OCI-LY1 (cell line): ENCODE measurements around the gene CBARP.
"Not testable (repeated sequence)": the region's sequence is repeated elsewhere in the genome, so short reads cannot be mapped to it uniquely, and the experiment has no call there.

Experiments
- H2AFZ ChIP-seq: fragments of 200-600 bp; sonication (generic), shearing (Covaris generic); 2 replicates; pipeline ENCODE4 v1.6.0; 2014; ENCODE audit warnings: antibody characterized with exemption, mild to moderate bottlenecking, low read length
- H3F3A ChIP-seq: fragments of 200-600 bp; sonication (generic), shearing (Covaris generic); 2 replicates; pipeline ENCODE4 v1.6.0; 2014; ENCODE audit warnings: mild to moderate bottlenecking, antibody characterized with exemption, low read length, moderate library complexity; ENCODE audit not compliant: insufficient read depth
- H3K27ac ChIP-seq: fragments of 200-600 bp; sonication (generic); 2 replicates; pipeline ENCODE4 v1.5.1; 2014; ENCODE audit warnings: low read length, mixed run types, mild to moderate bottlenecking, low read depth; ENCODE audit not compliant: poor library complexity, severe bottlenecking
- H3K27me3 ChIP-seq: fragments of 200-600 bp; sonication (generic); 2 replicates; pipeline ENCODE4 v1.6.0; 2014; ENCODE audit warnings: antibody characterized with exemption, mild to moderate bottlenecking, low read length, moderate library complexity; ENCODE audit not compliant: insufficient read depth
- H3K36me3 ChIP-seq: fragments of 200-600 bp; sonication (generic); 2 replicates; pipeline ENCODE4 v1.6.1; 2014; ENCODE audit warnings: mild to moderate bottlenecking, antibody characterized with exemption, low read length, moderate library complexity, mixed read lengths; ENCODE audit not compliant: insufficient read depth
- H3K4me1 ChIP-seq: fragments of 200-600 bp; sonication (generic); 2 replicates; pipeline ENCODE4 v1.5.1; 2014; ENCODE audit warnings: mild to moderate bottlenecking, low read length, moderate library complexity; ENCODE audit not compliant: insufficient read depth, severe bottlenecking
- H3K4me2 ChIP-seq: fragments of 200-600 bp; sonication (generic), shearing (Covaris generic); 2 replicates; pipeline ENCODE4 v1.6.1; 2014; ENCODE audit warnings: low read length
- H3K4me3 ChIP-seq: fragments of 200-600 bp; sonication (generic); 2 replicates; pipeline ENCODE4 v1.5.1; 2014; ENCODE audit warnings: low read length, low read depth, mild to moderate bottlenecking, mixed read lengths; ENCODE audit not compliant: poor library complexity, severe bottlenecking
- H3K79me2 ChIP-seq: fragments of 200-600 bp; shearing (Covaris generic); 2 replicates; pipeline ENCODE4 v1.6.1; 2016; ENCODE audit warnings: mixed run types, low read length, mixed read lengths; ENCODE audit not compliant: insufficient read depth
- H3K9ac ChIP-seq: fragments of 200-600 bp; sonication (generic), shearing (Covaris generic); 2 replicates; pipeline ENCODE4 v1.6.1; 2014; ENCODE audit warnings: mild to moderate bottlenecking, low read length, mixed read lengths
- H3K9me2 ChIP-seq: fragments of 200-600 bp; sonication (generic), shearing (Covaris generic); 2 replicates; pipeline ENCODE4 v1.6.1; 2014; ENCODE audit warnings: low read depth, mild to moderate bottlenecking, low read length, mixed read lengths
- H3K9me3 ChIP-seq: fragments of 200-600 bp; shearing (Covaris generic); 2 replicates; pipeline ENCODE4 v1.6.1; 2014; ENCODE audit warnings: low read length, mixed read lengths
- H4K20me1 ChIP-seq: fragments of 200-600 bp; sonication (generic), shearing (Covaris generic); 2 replicates; pipeline ENCODE4 v1.6.0; 2016; ENCODE audit warnings: mild to moderate bottlenecking, low read length; ENCODE audit not compliant: insufficient read depth
- EZH2 ChIP-seq: fragments of 200-600 bp; sonication (generic), shearing (Covaris generic); IDR thresholded peaks from 2 replicates; pipeline ENCODE4 v1.8.0; 2017; ENCODE audit warnings: borderline replicate concordance, mixed run types, mild to moderate bottlenecking, antibody characterized with exemption, low read length, moderate library complexity, mixed read lengths
- TF ChIP-seq, protein P1 (sequence below): fragments of 200-600 bp; sonication (generic), shearing (Covaris generic); IDR thresholded peaks from 2 replicates; pipeline ENCODE4 v1.5.1; 2017; ENCODE audit warnings: mild to moderate bottlenecking, antibody characterized with exemption, low read length, moderate library complexity, mixed read lengths

Gene CBARP

GRCh38 chr19:1206150-1206863 is 31.5 kb downstream of the CBARP start:
- Histone ChIP-seq H3K4me3 (peak overlapping the region; percentile 87), H3K36me3 (peaks cover 25% of the 10 kb centered on the region), H3K4me1 (peaks cover 29% of the 10 kb centered on the region), H3K9me3 (no peaks in the 10 kb centered on the region), H2AFZ (no peak overlapping the region), H3K79me2 (peaks cover 46% of the 10 kb centered on the region), H3K9ac (peak overlapping the region; percentile 80), H3K9me2 (no peaks in the 10 kb centered on the region), H4K20me1 (no peaks in the 10 kb centered on the region), H3K27ac (peak overlapping the region; percentile 75), H3F3A (no peaks in the 10 kb centered on the region; the same call in 1 of the 2 replicates), H3K4me2 (peak overlapping the region; percentile 99), H3K27me3 (no peaks in the 10 kb centered on the region)
- no peak for TF ChIP-seq EZH2
- TF ChIP-seq, protein P1, sequence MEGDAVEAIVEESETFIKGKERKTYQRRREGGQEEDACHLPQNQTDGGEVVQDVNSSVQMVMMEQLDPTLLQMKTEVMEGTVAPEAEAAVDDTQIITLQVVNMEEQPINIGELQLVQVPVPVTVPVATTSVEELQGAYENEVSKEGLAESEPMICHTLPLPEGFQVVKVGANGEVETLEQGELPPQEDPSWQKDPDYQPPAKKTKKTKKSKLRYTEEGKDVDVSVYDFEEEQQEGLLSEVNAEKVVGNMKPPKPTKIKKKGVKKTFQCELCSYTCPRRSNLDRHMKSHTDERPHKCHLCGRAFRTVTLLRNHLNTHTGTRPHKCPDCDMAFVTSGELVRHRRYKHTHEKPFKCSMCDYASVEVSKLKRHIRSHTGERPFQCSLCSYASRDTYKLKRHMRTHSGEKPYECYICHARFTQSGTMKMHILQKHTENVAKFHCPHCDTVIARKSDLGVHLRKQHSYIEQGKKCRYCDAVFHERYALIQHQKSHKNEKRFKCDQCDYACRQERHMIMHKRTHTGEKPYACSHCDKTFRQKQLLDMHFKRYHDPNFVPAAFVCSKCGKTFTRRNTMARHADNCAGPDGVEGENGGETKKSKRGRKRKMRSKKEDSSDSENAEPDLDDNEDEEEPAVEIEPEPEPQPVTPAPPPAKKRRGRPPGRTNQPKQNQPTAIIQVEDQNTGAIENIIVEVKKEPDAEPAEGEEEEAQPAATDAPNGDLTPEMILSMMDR, result no peak

GRCh38 chr19:1205114-1206099 is 32.4 kb downstream of the CBARP start, which contains the start of gene STK11:
STK11 (plus strand) TSS chr19:1205778; CDS start chr19:1206914, 1,136 bp downstream.
- Histone ChIP-seq H3K36me3 (peaks cover 19% of the 10 kb centered on the region), H3K9ac (peak within 1 kb of the TSS; percentile 80), H3F3A (no peaks in the 10 kb centered on the region; the same call in 1 of the 2 replicates), H3K9me2 (no peaks in the 10 kb centered on the region), H3K27me3 (no peaks in the 10 kb centered on the region), H3K4me2 (peak within 1 kb of the TSS; percentile 99), H3K27ac (peak within 1 kb of the TSS; percentile 75), H3K4me3 (peak within 1 kb of the TSS; percentile 87), H3K9me3 (no peaks in the 10 kb centered on the region), H3K4me1 (peaks cover 29% of the 10 kb centered on the region), H2AFZ (no peak within 1 kb of the TSS), H3K79me2 (peaks cover 39% of the 10 kb centered on the region), H4K20me1 (no peaks in the 10 kb centered on the region)
- TF ChIP-seq EZH2, result no peak
- TF ChIP-seq, protein P1, result no peak

GRCh38 chr19:1200614-1201013 is 37.2 kb downstream of the CBARP start:
- not testable (repeated sequence) for H3K4me2 ChIP-seq, H3K79me2 ChIP-seq, H3K27ac ChIP-seq

More at GRCh38 chr19:1200614-1201013, 37.2 kb downstream of the CBARP start:
- not testable (repeated sequence) for H3K4me3 ChIP-seq, H3K9ac ChIP-seq, H3K36me3 ChIP-seq, H4K20me1 ChIP-seq, H2AFZ ChIP-seq, H3K9me3 ChIP-seq, H3F3A ChIP-seq, H3K9me2 ChIP-seq, H3K27me3 ChIP-seq
- H3K4me1 ChIP-seq, result peaks cover 21% of the 10 kb centered on the region
